H1 (cell line): ENCODE measurements around the gene ALG9. TPM values are rescaled to one million over a fixed set of nuclear protein-coding genes. Genes with fewer than 3 reads are reported as not detected.

Experiments used
- CTCF ChIA-PET: fragments of 300-600 bp; sonication (Branson Sonifier 250); formaldehyde crosslinking; loops from one replicate; lab custom pipeline; 2021; ENCODE audit not compliant: partially characterized antibody; lab: Charles Lee
- POLR2A ChIA-PET: fragments of 300-600 bp; sonication (Branson Sonifier 250); formaldehyde crosslinking; loops from one replicate; lab custom pipeline; 2021; ENCODE audit warnings: inconsistent platforms; ENCODE audit not compliant: partially characterized antibody; lab: Charles Lee
- DNase-seq, 2 experiments: peaks; one replicate each; pipeline versions ENCODE4 v3.0.0 to v3.0.0-alpha.2; 2010 to 2022; ENCODE audit warnings: low spot score in 2 of 2, low read depth in 1 of 2, mixed read lengths in 1 of 2
- FAIRE-seq: peaks from 2 replicates; lab custom pipeline; 2011; peaks lifted over from hg19 to GRCh38; lab: Jason Lieb, UNC
- H2AFZ ChIP-seq: 2 replicates; pipeline ENCODE4 v1.8.1; 2012; ENCODE audit warnings: low read length, inconsistent platforms
- H2AK5ac ChIP-seq: 2 replicates; pipeline ENCODE4 v1.6.1; 2013; ENCODE audit warnings: low read depth, low read length
- H2BK120ac ChIP-seq: replicated peaks from 2 replicates; pipeline ENCODE3; 2013; ENCODE audit warnings: low read depth, low read length, inconsistent platforms
- H2BK12ac ChIP-seq: 2 replicates; pipeline ENCODE4 v1.6.1; 2013; ENCODE audit warnings: low read depth, low read length
- H2BK15ac ChIP-seq: 2 replicates; pipeline ENCODE4 v1.6.1; 2013; ENCODE audit warnings: low read length
- H2BK20ac ChIP-seq: 2 replicates; pipeline ENCODE4 v1.6.1; 2013; ENCODE audit warnings: low read length
- H2BK5ac ChIP-seq: 2 replicates; pipeline ENCODE4 v1.6.1; 2013; ENCODE audit warnings: low read depth, low read length
- H3K14ac ChIP-seq: 2 replicates; pipeline ENCODE4 v1.6.1; 2013; ENCODE audit warnings: inconsistent platforms; ENCODE audit not compliant: insufficient read length
- H3K18ac ChIP-seq: 2 replicates; pipeline ENCODE4 v1.6.1; 2013; ENCODE audit warnings: low read length; ENCODE audit errors: extremely low read depth
- H3K23ac ChIP-seq: 2 replicates; pipeline ENCODE4 v1.6.1; 2013; ENCODE audit warnings: inconsistent platforms; ENCODE audit not compliant: insufficient read length
- H3K23me2 ChIP-seq: 2 replicates; pipeline ENCODE4 v1.6.1; 2013; ENCODE audit warnings: low read depth, low read length
- H3K27ac ChIP-seq: 2 replicates; pipeline ENCODE4 v1.6.1; 2011; ENCODE audit warnings: low read depth, low read length, inconsistent platforms
- H3K27me3 ChIP-seq, 4 experiments: replicated peaks in 1 of 4; 1 replicate in 1 of 4; 2 replicates in 3 of 4; pipeline versions ENCODE4 v1.6.1 to v1.8.1; 2011 to 2013; ENCODE audit warnings: low read length in 3 of 4, mild to moderate bottlenecking in 3 of 4, inconsistent platforms in 2 of 4, mixed read lengths in 2 of 4, moderate library complexity in 1 of 4; ENCODE audit not compliant: control insufficient read depth in 3 of 4, insufficient read depth in 3 of 4; ENCODE audit errors: extremely low read depth in 1 of 4
- H3K36me3 ChIP-seq, 4 experiments: 2 replicates each; pipeline versions ENCODE4 v1.6.1 to v1.8.1; 2011 to 2013; ENCODE audit warnings: mild to moderate bottlenecking in 4 of 4, low read length in 3 of 4, moderate library complexity in 2 of 4, control low read depth in 1 of 4, inconsistent platforms in 1 of 4; ENCODE audit not compliant: insufficient read depth in 4 of 4, control insufficient read depth in 2 of 4
- H3K4ac ChIP-seq: replicated peaks from 2 replicates; pipeline ENCODE3; 2013; ENCODE audit warnings: low read length, low read depth, mixed read lengths, inconsistent platforms; ENCODE audit not compliant: insufficient read length
- H3K4me1 ChIP-seq, 4 experiments: replicated peaks in 1 of 4; 1 replicate in 1 of 4; 2 replicates in 3 of 4; pipeline versions ENCODE4 v1.6.1 to v1.8.1; 2011 to 2013; ENCODE audit warnings: low read length in 3 of 4, inconsistent platforms in 2 of 4, mixed read lengths in 1 of 4; ENCODE audit not compliant: insufficient read depth in 4 of 4, control insufficient read depth in 3 of 4
- H3K4me2 ChIP-seq, 2 experiments: 2 replicates each; pipeline versions ENCODE4 v1.6.1 to v1.8.1; 2011 to 2013; ENCODE audit warnings: low read depth in 2 of 2, low read length in 2 of 2, control low read depth in 1 of 2, inconsistent platforms in 1 of 2, mild to moderate bottlenecking in 1 of 2; ENCODE audit not compliant: insufficient read depth in 1 of 2
- H3K4me3 ChIP-seq, 4 experiments: fragments of 200-600, 300-600 bp in 1 of 4; sonication (generic), shearing (Covaris generic), sonication (Bioruptor Twin) in 1 of 4; 2 replicates each; pipeline versions ENCODE4 v1.5.1 to v1.8.1; 2011 to 2016; ENCODE audit warnings: low read length in 4 of 4, low read depth in 3 of 4, control low read depth in 2 of 4, inconsistent platforms in 2 of 4, mild to moderate bottlenecking in 2 of 4, mixed read lengths in 1 of 4, moderate library complexity in 1 of 4; ENCODE audit not compliant: insufficient read depth in 2 of 4; ENCODE audit errors: extremely low read depth in 1 of 4
- H3K56ac ChIP-seq: replicated peaks from 2 replicates; pipeline ENCODE3; 2013; ENCODE audit warnings: low read depth, mild to moderate bottlenecking, mixed read lengths, low read length, inconsistent platforms; ENCODE audit not compliant: insufficient read length
- H3K79me1 ChIP-seq: 2 replicates; pipeline ENCODE4 v1.6.1; 2013; ENCODE audit warnings: low read depth, low read length, control low read depth
- H3K79me2 ChIP-seq, 2 experiments: 2 replicates each; pipeline versions ENCODE4 v1.6.1 to v1.8.1; 2012 to 2013; ENCODE audit warnings: low read length in 2 of 2, mild to moderate bottlenecking in 2 of 2, inconsistent platforms in 1 of 2; ENCODE audit not compliant: insufficient read depth in 2 of 2, control insufficient read depth in 1 of 2
- H3K9ac ChIP-seq, 4 experiments: replicated peaks in 1 of 4; 1 replicate in 1 of 4; 2 replicates in 3 of 4; pipeline versions ENCODE4 v1.6.1 to v1.8.1; 2011 to 2013; ENCODE audit warnings: low read depth in 3 of 4, low read length in 3 of 4, control low read depth in 2 of 4, mild to moderate bottlenecking in 2 of 4, moderate library complexity in 2 of 4, inconsistent platforms in 1 of 4; ENCODE audit errors: extremely low read depth in 1 of 4
- H3K9me3 ChIP-seq, 2 experiments: 2 replicates each; pipeline versions ENCODE4 v1.6.1 to v1.8.1; 2012 to 2013; ENCODE audit warnings: mild to moderate bottlenecking in 2 of 2, moderate library complexity in 2 of 2, control low read depth in 1 of 2, inconsistent platforms in 1 of 2, low read depth in 1 of 2, low read length in 1 of 2, mixed read lengths in 1 of 2; ENCODE audit not compliant: insufficient read depth in 2 of 2
- H4K20me1 ChIP-seq, 2 experiments: replicated peaks in 1 of 2; 2 replicates each; pipeline versions ENCODE3 to v1.8.1; 2011 to 2013; ENCODE audit warnings: inconsistent platforms in 2 of 2, low read length in 2 of 2, mild to moderate bottlenecking in 1 of 2; ENCODE audit not compliant: insufficient read depth in 2 of 2, control insufficient read depth in 1 of 2
- H4K5ac ChIP-seq: 2 replicates; pipeline ENCODE4 v1.6.1; 2013; ENCODE audit warnings: low read length, low read depth, mixed read lengths, inconsistent platforms; ENCODE audit not compliant: insufficient read length
- H4K8ac ChIP-seq: 2 replicates; pipeline ENCODE4 v1.8.0; 2013; ENCODE audit warnings: mild to moderate bottlenecking, moderate library complexity, low read length, inconsistent platforms; ENCODE audit not compliant: insufficient read depth; ENCODE audit errors: extremely low read depth
- H4K91ac ChIP-seq: replicated peaks from 2 replicates; pipeline ENCODE3; 2013; ENCODE audit warnings: low read length, mixed read lengths, inconsistent platforms; ENCODE audit not compliant: insufficient read length
- BCL11A ChIP-seq, 2 experiments: IDR thresholded peaks; one replicate each; pipeline ENCODE4 v1.6.1; 2011; ENCODE audit warnings: low read depth in 2 of 2, low read length in 2 of 2, mild to moderate bottlenecking in 2 of 2
- FOSL1 ChIP-seq: IDR thresholded peaks from 2 replicates; pipeline ENCODE4 v1.6.1; 2011; ENCODE audit warnings: mild to moderate bottlenecking, low read depth, low read length, moderate library complexity; ENCODE audit not compliant: insufficient read depth
- NANOG ChIP-seq: IDR thresholded peaks from 2 replicates; pipeline ENCODE4 v1.6.1; 2011; ENCODE audit warnings: low read length, low read depth, mild to moderate bottlenecking, inconsistent platforms; ENCODE audit not compliant: insufficient read depth, poor library complexity, severe bottlenecking
- PHF8 ChIP-seq: fragments of 200-600 bp; sonication (generic); conservative IDR thresholded peaks from 2 replicates; pipeline ENCODE4 v1.7.1; 2012; ENCODE audit warnings: low read depth, mild to moderate bottlenecking, inconsistent platforms, low read length, moderate library complexity
- TBP ChIP-seq: IDR thresholded peaks from 2 replicates; pipeline ENCODE4 v1.6.1; 2011; ENCODE audit warnings: low read depth, low read length, improper control_type of control experiment
- WGBS, 2 experiments: shearing (Covaris generic) in 1 of 2; methylation state at CpG; one replicate each; pipeline versions ENCODE4 v1.1.6 to v1.1.7; 2013 to 2015; ENCODE audit warnings: low lambda C conversion rate in 2 of 2, mixed read lengths in 2 of 2, inconsistent platforms in 1 of 2, low coverage in 1 of 2, missing lambda C conversion rate in 1 of 2; ENCODE audit not compliant: insufficient replicate concordance in 2 of 2, insufficient coverage in 1 of 2, insufficient read length in 1 of 2; ENCODE audit errors: extremely low coverage in 1 of 2, missing lambda C conversion rate in 1 of 2; 5-methylcytosine and 5-hydroxymethylcytosine counted together
- polyA plus RNA-seq, 7 experiments: library from polyadenylated mRNA; depleted of rRNA in 3 of 7; stranded (reverse) in 5 of 7; unstranded in 2 of 7; fragments of >200 nt in 5 of 7; fragments of 200-250 nt in 2 of 7; gene quantifications; 1 replicate in 5 of 7; 2 replicates in 1 of 7; 4 replicates in 1 of 7; pipeline versions ENCODE4 v1.2.1 to v1.2.3, GENCODE V29; 2011 to 2013; ENCODE audit warnings: missing spikeins in 2 of 7, mixed read lengths in 2 of 7
- total RNA-seq: library from RNA; stranded (reverse); fragmentation: NEBNext Ultra II Directional; extraction: Animal tissue kit (Norgen Biotek cat#: 25700); gene quantifications from 2 replicates; pipeline ENCODE4 v1.2.1, GENCODE V29; 2021

The ALG9 gene
- total and polyA plus RNA-seq, 2 of the 8 experiments (the other 6 are each of a cell fraction or from before 2014, with no cell fraction given), result 23.5 to 24.5 TPM

- Histone ChIP-seq H3K4me2 (no peak overlapping the region), H2AK5ac (no peak overlapping the region), H2AFZ (no peak overlapping the region), H4K20me1 (no peaks in the 10 kb centered on the region), H4K91ac (no peak overlapping the region), H3K4ac (no peak overlapping the region), H2BK15ac (no peak overlapping the region), H3K9ac (no peak overlapping the region), H3K4me1 (no peaks in the 10 kb centered on the region; a peak in 1 of 7 replicates), H3K27ac (no peak overlapping the region), H3K23me2 (no peaks in the 10 kb centered on the region), H2BK5ac (no peak overlapping the region), H2BK20ac (no peak overlapping the region), H3K56ac (no peak overlapping the region), H3K9me3 (no peaks in the 10 kb centered on the region), H2BK120ac (no peak overlapping the region), H3K36me3 (no peaks in the 10 kb centered on the region; a peak in 2 of 8 replicates), H4K8ac (no peak overlapping the region), H3K18ac (no peak overlapping the region), H3K79me2 (no peaks in the 10 kb centered on the region), H3K4me3 (no peak overlapping the region), H3K79me1 (no peaks in the 10 kb centered on the region), H2BK12ac (no peak overlapping the region), H3K14ac (no peak overlapping the region), H3K23ac (no peak overlapping the region), H4K5ac (no peak overlapping the region), H3K27me3 (no peaks in the 10 kb centered on the region)
- FAIRE-seq (no peak), DNase-seq (no peak)
- WGBS, 2 experiments, result 89 to 100% methylated on average over 1 to 3 of the region's 3 CpGs
- TF ChIP-seq TBP (no peak), PHF8 (no peak), FOSL1 (no peak), NANOG (no peak), BCL11A (IDR thresholded peaks at IDR 0.05; ENCODE audit: low read depth in 2 of 2, low read length in 2 of 2) (no peak)
- ChIA-PET POLR2A (no interaction called here), CTCF (interaction anchor here (0.6 to 3.8 kb wide), 16 partner anchors 9 to 303 kb away, joined by 3 to 24 read pairs (median 4); no protein-coding TSS in a partner anchor)
Measured at GRCh38 chr11:111834432-111835163, 36.8 kb downstream of the ALG9 start.
